Stimulated activated CD4-positive, alpha-beta T cell treated with anti-CD3 and anti-CD28 coated beads, Interleukin-12 subunit alpha, Interleukin-12 subunit beta, amount 100 ng/mL, for 48 hours (primary cell): ENCODE data around the gene CD300E.
A peak's percentile ranks its signal among the peaks of the same experiment; 100 is the strongest.
"Not testable (repeated sequence)": the region's sequence is repeated elsewhere in the genome, so short reads cannot be mapped to it uniquely, and the experiment has no call there.

Experiments used
- DNase-seq, 3 donors: peaks; one replicate each; pipeline ENCODE4 v3.0.0-alpha.2; 2020; ENCODE audit warnings: low read depth in 2 of 3, low spot score in 1 of 3

Gene CD300E

GRCh38 chr17:74623693-74624093 lies at the start of gene CD300E:
TSS of gene CD300E (minus strand) at chr17:74623738. CDS start at chr17:74623621, 117 bp downstream.
- no peak for DNase-seq

DNA sequence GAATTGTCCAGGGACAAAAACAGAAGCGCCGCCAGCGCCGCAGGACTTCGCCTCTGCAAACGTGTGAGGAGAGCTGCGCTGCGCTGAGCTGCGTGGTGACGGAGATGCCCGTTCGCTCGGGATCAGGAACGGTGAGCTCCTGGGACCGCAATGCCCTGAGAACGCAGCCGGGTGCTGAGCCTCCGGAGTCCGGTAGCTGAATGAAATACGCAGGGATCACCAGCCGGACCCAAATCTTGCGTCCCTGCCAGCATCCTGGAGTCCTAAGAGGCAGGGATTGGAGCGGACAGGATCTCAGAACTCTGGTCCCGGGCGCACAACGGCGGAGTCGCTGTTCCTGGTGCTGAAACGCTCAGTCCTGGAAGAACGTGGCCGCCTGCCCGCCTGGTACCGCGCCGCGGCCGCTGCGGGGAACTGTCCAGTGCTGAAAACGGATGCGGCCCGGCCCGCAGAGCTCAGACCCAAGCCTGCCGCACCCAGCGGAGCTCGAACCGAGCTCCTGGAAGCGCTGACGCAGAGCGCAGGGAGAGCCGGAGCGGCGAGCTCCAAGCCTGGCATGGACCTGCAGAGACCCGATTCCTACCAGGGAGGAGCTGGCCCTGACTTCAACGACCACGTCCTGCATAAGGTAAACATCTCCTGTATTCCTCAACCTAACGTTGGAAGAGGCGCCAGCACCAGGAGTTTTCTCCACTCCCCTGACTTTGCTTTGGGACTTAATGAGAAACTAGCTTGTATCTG lies 47.7 kb upstream of the CD300E start:
- peak; percentile 57 to 74 (median 72) for DNase-seq

- no peak for DNase-seq
These were observed 46.8 kb upstream of the CD300E start for GRCh38 chr17:74670329-74670728.

GRCh38 chr17:74663561-74663960 lies 40.0 kb upstream of the CD300E start:
- DNase-seq, result no peak

GRCh38 chr17:74659889-74660288 lies 36.4 kb upstream of the CD300E start:
- DNase-seq, result no peak

DNA sequence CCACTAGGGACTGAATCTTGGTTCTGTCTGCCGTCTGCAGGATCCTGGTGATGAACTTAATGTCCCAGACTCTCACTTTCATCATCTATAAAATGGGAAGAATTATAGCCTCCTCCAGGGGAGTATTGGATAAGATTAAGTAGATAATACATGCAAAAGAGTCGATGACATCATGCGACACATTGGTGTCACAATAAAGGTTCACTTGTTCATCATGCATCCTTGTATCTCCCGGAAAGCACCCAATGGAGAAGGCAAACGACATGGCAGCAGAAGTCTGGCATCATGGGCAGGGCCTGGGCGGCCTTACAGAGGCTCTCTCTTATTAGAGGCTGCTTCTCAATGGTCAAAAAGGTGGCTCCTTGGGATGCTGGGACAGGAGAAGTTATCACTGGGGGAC lies 35.1 kb upstream of the CD300E start:
- DNase-seq, result no peak

DNA sequence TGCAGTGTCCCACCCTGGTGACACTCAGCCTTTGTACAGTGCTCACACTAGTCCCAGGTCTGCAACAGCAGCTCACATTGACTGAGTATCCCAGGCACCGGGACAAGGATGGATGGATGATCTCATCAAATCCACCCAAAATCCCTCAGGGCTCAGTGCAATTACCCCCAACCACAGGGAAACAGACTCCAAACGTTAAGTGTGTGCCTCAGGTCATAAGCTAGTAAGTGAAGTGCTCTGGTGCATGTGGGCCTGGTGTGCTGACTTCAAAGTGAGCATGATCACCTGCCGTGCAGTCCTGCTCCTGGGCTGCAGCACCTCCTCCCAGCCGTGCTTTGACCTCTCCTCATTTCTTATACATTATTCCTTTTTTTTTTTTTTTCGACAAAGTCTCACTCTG lies 31.2 kb upstream of the CD300E start:
- DNase-seq, result no peak

DNA sequence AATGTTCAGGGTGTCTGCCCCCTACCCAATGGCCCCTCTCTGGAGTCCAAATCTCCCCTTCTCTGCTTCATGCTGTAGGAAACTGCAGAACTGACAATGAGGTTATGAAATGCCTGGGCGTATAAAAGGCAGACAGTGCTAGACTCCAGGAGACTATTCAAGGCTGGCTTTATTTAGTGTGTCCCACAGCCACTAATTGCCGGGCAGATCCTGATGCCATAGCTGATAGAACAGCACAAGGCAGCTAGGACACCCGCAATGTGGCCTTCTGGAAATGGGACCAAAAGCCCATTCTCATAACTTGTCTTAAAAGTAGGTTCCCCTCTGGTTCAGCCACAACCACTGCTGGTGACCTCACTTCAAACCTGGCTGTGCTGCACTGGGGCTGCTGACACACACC lies 28.5 kb upstream of the CD300E start:
- no peak for DNase-seq

DNA sequence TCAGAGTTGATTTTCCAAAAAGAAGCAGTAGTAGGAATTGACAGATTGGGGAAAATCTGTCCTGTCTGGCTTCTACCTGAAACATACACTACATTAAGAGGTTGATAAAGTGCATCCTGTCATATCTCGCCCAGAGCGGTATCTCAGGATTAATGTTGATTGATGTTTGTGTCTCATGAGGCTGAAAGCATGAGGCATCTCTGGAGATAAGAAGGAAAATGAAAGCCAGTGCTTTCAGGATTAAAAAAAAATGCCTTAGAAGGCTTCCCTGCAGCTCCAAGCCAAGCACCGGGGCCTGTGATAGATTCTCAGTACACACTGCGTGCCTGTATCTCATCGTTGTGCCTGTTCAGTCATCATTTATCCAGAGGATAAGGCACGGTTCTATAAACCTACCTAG lies 26.4 kb upstream of the CD300E start:
- no peak for DNase-seq

DNA sequence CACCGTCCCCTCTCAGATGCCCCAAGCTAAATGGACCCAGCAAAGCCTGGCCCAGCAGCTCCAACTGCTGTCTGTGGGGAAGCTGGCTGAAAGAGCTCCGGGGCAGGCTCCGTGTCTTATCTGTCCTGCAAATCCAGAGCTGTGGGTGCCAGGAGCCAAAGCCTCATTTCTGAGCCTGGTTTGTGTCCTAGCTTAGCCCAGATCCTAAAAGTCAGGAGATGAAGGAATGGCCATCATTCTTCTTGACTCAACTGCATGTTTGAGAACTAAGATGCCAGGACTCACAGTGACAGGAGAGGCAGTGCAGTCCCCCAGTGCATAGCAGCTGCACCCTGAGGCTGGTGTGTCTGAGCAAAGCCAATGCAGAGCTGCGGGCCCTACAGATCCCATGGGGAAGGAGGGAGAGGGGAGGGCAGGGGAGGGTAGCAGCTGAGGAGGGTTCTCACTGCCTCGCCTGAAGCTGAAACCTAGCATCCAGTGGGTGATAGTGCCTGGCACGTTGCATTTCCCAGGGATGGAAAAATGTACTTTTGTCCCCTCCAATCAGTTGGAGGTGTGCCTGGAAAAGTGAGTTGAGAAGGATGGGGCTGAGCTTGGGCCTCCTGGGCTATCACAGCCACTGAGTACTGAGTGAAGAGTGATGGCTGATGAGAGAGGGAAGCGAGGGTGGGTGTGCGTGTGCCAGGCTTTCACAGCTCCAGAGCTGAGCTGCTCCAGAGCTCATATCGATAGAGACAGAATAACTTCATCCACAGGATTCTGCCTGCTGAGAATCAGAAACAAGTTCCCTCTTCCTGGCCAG lies 24.5 kb upstream of the CD300E start:
- no peak for DNase-seq

GRCh38 chr17:74646231-74646630 lies 22.7 kb upstream of the CD300E start:
- no peak for DNase-seq

GRCh38 chr17:74645010-74645409 lies 21.5 kb upstream of the CD300E start:
- no peak for DNase-seq

DNA sequence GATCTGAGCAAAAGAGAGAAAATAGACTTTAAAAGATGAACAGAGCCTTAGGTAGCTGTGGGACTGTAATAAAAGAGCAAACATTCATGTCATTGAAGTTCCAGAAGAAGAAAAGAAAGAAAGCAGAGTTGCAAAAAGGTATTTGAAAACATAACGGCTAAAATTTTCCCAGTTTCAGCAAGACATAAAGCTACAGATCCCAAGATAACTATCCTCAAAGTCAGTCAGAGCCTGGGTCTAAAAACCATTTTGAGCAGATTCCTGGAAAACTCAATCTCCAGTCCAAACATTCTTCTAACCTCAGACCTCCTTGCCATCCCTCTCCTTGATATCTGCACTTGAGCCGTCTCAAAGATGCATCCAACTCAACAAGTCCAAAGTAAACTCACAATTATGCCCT lies 20.9 kb upstream of the CD300E start:
- DNase-seq, result no peak

DNA sequence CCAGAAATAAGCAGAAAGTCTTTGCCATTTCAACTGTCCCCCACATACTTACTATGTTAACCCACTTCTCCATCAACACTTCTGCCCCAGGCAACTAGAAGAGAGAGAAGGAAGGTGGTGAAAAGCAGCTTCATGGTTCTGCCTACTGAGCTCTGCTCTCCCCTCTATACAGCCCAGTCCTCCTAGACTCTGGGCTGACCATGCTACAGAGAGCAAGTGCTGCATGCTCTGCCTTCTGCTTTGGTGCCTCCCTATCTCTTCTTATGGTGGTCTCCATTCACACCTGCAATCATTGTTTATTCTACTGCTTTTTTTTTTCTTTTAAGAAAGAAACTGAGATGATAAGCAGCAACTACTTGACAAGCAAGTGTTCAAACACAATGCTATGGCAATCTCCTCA lies 20.3 kb upstream of the CD300E start:
- DNase-seq, result no peak

DNA sequence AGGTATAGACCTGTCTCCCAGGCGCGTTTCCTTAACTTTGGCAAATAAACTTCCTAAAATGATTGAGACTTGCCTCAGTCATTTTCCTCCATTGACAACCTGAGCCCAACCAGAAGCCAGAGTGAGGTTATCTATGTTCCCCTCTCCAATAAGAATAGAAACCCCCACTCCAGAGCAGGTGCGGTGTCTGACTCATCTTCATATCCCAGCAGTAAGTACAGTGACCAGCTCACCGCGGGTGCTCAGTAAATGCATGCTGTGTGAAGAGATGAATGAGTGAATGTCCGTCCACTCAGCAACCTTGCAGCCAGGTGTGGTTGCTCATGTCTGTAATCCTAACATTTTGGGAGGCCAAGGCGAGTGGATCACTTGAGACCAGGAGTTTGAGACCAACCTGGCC lies 19.5 kb upstream of the CD300E start:
- no peak for DNase-seq

DNA sequence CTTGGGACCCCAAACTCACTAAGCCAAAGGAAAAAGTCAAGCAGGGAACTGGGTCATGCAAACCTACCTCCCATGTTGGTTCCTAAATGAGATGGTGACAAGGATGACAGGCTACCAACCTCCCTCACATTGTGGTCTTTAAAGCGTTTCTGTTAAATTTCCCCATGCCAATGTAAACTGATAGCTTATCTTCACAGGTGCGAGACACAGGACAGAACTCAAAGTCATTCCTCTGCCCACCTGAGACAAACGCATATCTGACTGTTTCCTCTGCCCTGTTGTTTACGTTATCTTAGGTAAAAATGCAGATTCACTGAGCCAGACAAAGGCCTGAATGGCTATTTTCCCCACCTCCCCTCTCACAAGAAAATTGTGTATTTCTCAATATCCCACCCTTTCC lies 19.0 kb upstream of the CD300E start:
- no peak for DNase-seq

- no peak for DNase-seq
These were observed 18.4 kb upstream of the CD300E start for GRCh38 chr17:74641958-74642298.

DNA sequence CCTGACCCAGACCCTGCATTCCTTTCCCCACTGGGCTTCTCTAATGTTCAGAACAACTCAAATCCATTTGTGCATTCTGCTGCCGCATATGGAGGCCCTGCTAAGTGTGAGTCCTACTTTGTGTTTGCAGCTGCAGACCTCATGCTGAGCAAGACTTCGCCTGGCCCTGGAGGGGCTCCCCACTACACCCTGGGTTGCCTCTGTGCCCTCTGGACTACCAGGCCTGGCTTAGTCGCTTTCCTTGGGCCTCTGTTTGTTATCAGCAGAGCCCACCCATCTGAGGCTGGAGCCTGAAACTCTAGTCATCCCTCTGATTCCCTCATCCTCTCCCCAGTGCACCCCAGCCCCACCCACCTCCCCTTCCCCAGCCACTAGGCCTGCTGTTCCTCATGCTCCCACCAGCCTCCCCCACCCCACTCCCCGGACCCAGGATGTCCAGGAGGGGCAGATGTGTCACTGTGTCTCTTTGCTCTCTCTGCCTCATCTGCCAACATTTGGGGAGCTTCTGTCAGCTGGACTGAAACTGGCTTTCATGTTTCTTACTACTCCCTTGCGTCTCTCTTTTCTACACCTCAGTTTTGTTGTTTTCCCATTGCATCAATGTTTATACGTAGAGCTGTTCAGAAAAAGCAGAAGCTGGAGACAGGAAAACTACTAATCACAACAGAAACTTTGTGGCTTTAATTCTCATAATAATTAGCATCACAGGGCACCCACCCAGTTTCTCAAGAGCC lies 17.9 kb upstream of the CD300E start:
- no peak for DNase-seq

GRCh38 chr17:74639704-74640151 lies 16.2 kb upstream of the CD300E start:
- no peak for DNase-seq

DNA sequence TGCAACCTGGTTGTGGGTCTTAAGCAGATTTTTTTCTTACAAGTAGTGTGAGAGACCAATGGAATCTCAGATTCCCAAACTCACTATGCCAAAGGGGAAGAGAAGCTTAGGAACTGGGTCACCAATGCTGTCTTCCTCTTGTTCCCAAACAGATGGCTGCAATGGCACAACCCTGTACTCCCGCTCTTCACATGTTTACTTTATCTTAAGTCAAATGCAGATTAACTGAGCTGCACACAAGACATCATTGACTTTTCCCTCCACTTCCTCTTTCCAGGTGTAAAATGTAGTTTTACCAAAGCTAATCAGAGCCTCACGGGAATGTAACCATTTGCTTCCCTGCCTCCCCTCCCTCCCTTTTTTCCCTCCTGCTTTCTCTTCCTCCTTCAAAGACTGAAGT lies 14.4 kb upstream of the CD300E start:
- DNase-seq, result no peak

DNA sequence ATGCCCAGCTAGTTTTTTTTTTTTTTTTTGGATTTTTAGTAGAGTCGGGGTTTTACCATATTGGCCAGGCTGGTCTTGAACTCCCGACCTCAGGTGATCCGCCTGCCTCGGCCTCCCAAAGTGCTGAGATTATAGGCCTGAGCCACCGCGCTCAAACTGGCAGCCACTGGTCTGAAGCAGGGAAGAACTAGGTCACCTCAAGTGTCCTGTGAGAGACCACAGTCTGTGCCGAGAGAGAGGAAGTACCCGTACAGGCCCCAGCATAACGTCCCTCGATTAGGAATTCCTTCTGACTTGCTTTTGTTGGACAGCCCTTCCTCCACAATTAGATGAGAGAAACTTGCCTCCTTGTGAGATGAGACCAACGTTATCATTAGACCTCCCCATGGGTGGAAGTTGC lies 13.7 kb upstream of the CD300E start:
- DNase-seq, result no peak

GRCh38 chr17:74636541-74637085 lies 13.1 kb upstream of the CD300E start:
- DNase-seq, result not testable (repeated sequence)
